Pancreas (tissue), 10 donors: ENCODE results near the gene BABAM2. TPM values are rescaled to one million over a fixed set of nuclear protein-coding genes. Genes with fewer than 3 reads are reported as not detected.
"Not testable (repeated sequence)": the region's sequence is repeated elsewhere in the genome, so short reads cannot be mapped to it uniquely, and the experiment has no call there.

Experiments
- ATAC-seq, 4 donors: fragments of 200-7000 bp; cut with Tn5 transposase; one replicate each; pipeline versions ENCODE4 v1.8.0 to v1.9.1; 2020; ENCODE audit warnings: mild to moderate bottlenecking in 4 of 4, moderate library complexity in 4 of 4
- DNase-seq, 6 donors: peaks; one replicate each; pipeline ENCODE4 v3.0.0-alpha.2; 2020
- FAIRE-seq: peaks from 2 replicates; lab custom pipeline; 2012; peaks lifted over from hg19 to GRCh38; lab: Jason Lieb, UNC
- H3K27ac ChIP-seq, 4 donors: fragments of 200-600 bp; sonication (generic); 1 replicate in 3 of 4; 2 replicates in 1 of 4; pipeline versions ENCODE4 v1.5.0 to v1.8.0; 2020
- H3K27me3 ChIP-seq, 4 donors: fragments of 200-600 bp; one replicate each; pipeline ENCODE4 v1.8.0; 2021
- H3K36me3 ChIP-seq, 3 donors: fragments of 200-600 bp; sonication (generic) in 1 of 3; one replicate each; pipeline versions ENCODE4 v1.5.0 to v1.8.0; 2020 to 2021
- H3K4me1 ChIP-seq, 3 donors: fragments of 200-600 bp; one replicate each; pipeline ENCODE4 v1.8.0; 2021
- H3K4me3 ChIP-seq, 4 donors: fragments of 200-600 bp; sonication (generic) in 2 of 4; one replicate each; pipeline versions ENCODE4 v1.5.0 to v1.8.0; 2020 to 2021
- H3K9me3 ChIP-seq, 4 donors: fragments of 200-600 bp; one replicate each; pipeline ENCODE4 v1.8.0; 2021
- CTCF ChIP-seq, 4 donors: fragments of 200-600 bp; sonication (generic) in 3 of 4; IDR thresholded peaks; one replicate each; pipeline versions ENCODE4 v1.5.0 to v1.8.0; 2021; ENCODE audit warnings: antibody characterized with exemption in 4 of 4
- WGBS, 2 donors: extraction: QIAGEN DNeasy Blood & Tissue Kit; methylation state at CpG; one replicate each; pipeline ENCODE4 v1.1.7; 2013; 5-methylcytosine and 5-hydroxymethylcytosine counted together
- intact Hi-C, 3 donors: fragments of 100-400 bp; cut with DNase I; formaldehyde crosslinking; loops; one replicate each; pipeline versions ENCODE4 v1.11.1 to v1.14.2; 2022
- polyA plus RNA-seq, 2 donors: library from polyadenylated mRNA; stranded (reverse); fragments of 200-250 nt; gene quantifications; one replicate each; pipeline ENCODE4 v1.2.3, GENCODE V29; 2013
- total RNA-seq, 6 donors: library from RNA; stranded (reverse); fragmentation: NEBNext Ultra II Directional in 4 of 6; extraction: Animal tissue kit (Norgen Biotek cat#: 25700) in 4 of 6; gene quantifications; one replicate each; pipeline versions ENCODE4 v1.2.1 to v1.2.4, GENCODE V29; 2021 to 2023
- donor health status: healthy with polysubstance abuse.
- donor health status: DM: no; HTN: no; CAD: no; lungs with moderate emphysema.
- donor health status: DM: no; HTN: no; CAD: no.
- donor health status: control.
- donor health status: control.
- donor health status: Bipolar disorder and iron deficiency.
- donor health status: DM: yes; HTN: yes; CAD: no.
- donor health status: DM: no; HTN: no; CAD: no.
- donor health status: DM: no; HTN: no; CAD: no.
- donor health status: DM: yes; HTN: yes; CAD: no.

The BABAM2 gene
- total and polyA plus RNA-seq, 8 donors = 9.4 to 21.3 (median 15.6) TPM

- Histone ChIP-seq H3K36me3 (no peaks in the 10 kb centered on the region), H3K27ac (no peak overlapping the region), H3K27me3 (no peaks in the 10 kb centered on the region), H3K9me3 (no peaks in the 10 kb centered on the region), H3K4me3 (no peak overlapping the region), H3K4me1 (peaks cover 12 to 25% (median 14%) of the 10 kb centered on the region in 3 donors)
- FAIRE-seq (no peak), ATAC-seq (no peak), DNase-seq (no peak)
- TF ChIP-seq CTCF (IDR thresholded peaks at IDR 0.05) = no peak
- WGBS, 2 donors = 87 to 96% methylated on average over 1 of the region's 1 CpG
- intact Hi-C loops = no loop called here
Measured at GRCh38 chr2:27963472-27963871, 72.9 kb downstream of the BABAM2 start.

GRCh38 chr2:27964067-27964466 lies 73.5 kb downstream of the BABAM2 start:
- DNase-seq (no peak), ATAC-seq (no peak), FAIRE-seq (no peak)
- H3K4me3 ChIP-seq = no peak overlapping the region
- no peak overlapping the region for H3K27ac ChIP-seq
- H3K36me3 ChIP-seq = no peaks in the 10 kb centered on the region
- intact Hi-C loops = no loop called here
- H3K27me3 ChIP-seq = no peaks in the 10 kb centered on the region
- WGBS, 2 donors = 83 to 84% methylated on average over 3 of the region's 3 CpGs
- peaks cover 12 to 20% (median 14%) of the 10 kb centered on the region in 3 donors for H3K4me1 ChIP-seq
- TF ChIP-seq CTCF (IDR thresholded peaks at IDR 0.05) = no peak
- no peaks in the 10 kb centered on the region for H3K9me3 ChIP-seq

GRCh38 chr2:27965841-27966240 lies 75.3 kb downstream of the BABAM2 start:
- H3K36me3 ChIP-seq = no peaks in the 10 kb centered on the region
- no peak for DNase-seq
- FAIRE-seq = no peak
- H3K27me3 ChIP-seq = no peaks in the 10 kb centered on the region
- ATAC-seq = no peak
- H3K9me3 ChIP-seq = no peaks in the 10 kb centered on the region
- intact Hi-C loops = no loop called here
- no peak overlapping the region for H3K27ac ChIP-seq
- WGBS, 2 donors = 83 to 92% methylated on average over 2 of the region's 2 CpGs
- TF ChIP-seq CTCF (IDR thresholded peaks at IDR 0.05) = no peak
- H3K4me3 ChIP-seq = no peak overlapping the region
- peaks cover 0 to 8% (median 0%) of the 10 kb centered on the region in 3 donors for H3K4me1 ChIP-seq

GRCh38 chr2:27966466-27966865 lies 75.9 kb downstream of the BABAM2 start:
- DNase-seq = no peak
- H3K4me3 ChIP-seq = no peak overlapping the region
- intact Hi-C loops = no loop called here
- ATAC-seq = peak in 3 of 4 donors; percentile 41 to 76 (median 71)
- peaks cover 0 to 8% (median 0%) of the 10 kb centered on the region in 3 donors for H3K4me1 ChIP-seq
- peaks cover 0 to under 1% (median 0%) of the 10 kb centered on the region in 4 donors for H3K27me3 ChIP-seq
- H3K9me3 ChIP-seq = no peaks in the 10 kb centered on the region
- WGBS, 2 donors = 64 to 65% methylated on average over 3 of the region's 3 CpGs
- no peak for TF ChIP-seq CTCF (IDR thresholded peaks at IDR 0.05)
- no peak for FAIRE-seq
- H3K27ac ChIP-seq = no peak overlapping the region
- H3K36me3 ChIP-seq = no peaks in the 10 kb centered on the region

GRCh38 chr2:27967076-27967475 lies 76.5 kb downstream of the BABAM2 start:
- no peaks in the 10 kb centered on the region for H3K36me3 ChIP-seq
- WGBS, 2 donors = 87 to 91% methylated on average over 4 of the region's 4 CpGs
- peaks cover 0 to 3% (median 0%) of the 10 kb centered on the region in 4 donors for H3K27me3 ChIP-seq
- peaks cover 0 to 8% (median 0%) of the 10 kb centered on the region in 3 donors for H3K4me1 ChIP-seq
- no peak for DNase-seq
- no peak overlapping the region for H3K4me3 ChIP-seq
- intact Hi-C loops = no loop called here
- no peak for FAIRE-seq
- ATAC-seq = no peak
- H3K9me3 ChIP-seq = no peaks in the 10 kb centered on the region
- no peak overlapping the region for H3K27ac ChIP-seq
- TF ChIP-seq CTCF (IDR thresholded peaks at IDR 0.05) = no peak

GRCh38 chr2:27968045-27968444 lies 77.5 kb downstream of the BABAM2 start:
- H3K36me3 ChIP-seq, ATAC-seq, H3K27me3 ChIP-seq, H3K9me3 ChIP-seq, H3K4me3 ChIP-seq, H3K27ac ChIP-seq, FAIRE-seq, H3K4me1 ChIP-seq, intact Hi-C loops: not testable (repeated sequence)
- WGBS, 2 donors = 96 to 98% methylated on average over 4 of the region's 4 CpGs
- DNase-seq = peak in 1 of 6 donors; percentile 26

- H3K27ac ChIP-seq, H3K4me1 ChIP-seq, ATAC-seq, intact Hi-C loops, H3K27me3 ChIP-seq, DNase-seq, H3K9me3 ChIP-seq, H3K36me3 ChIP-seq, FAIRE-seq, H3K4me3 ChIP-seq: not testable (repeated sequence)
- 96 to 100% methylated on average over 2 of the region's 2 CpGs for WGBS, 2 donors
Measured at GRCh38 chr2:27968957-27969356, 78.4 kb downstream of the BABAM2 start.
